ENCODE results near the gene PCED1B.
"Not testable (repeated sequence)": the region's sequence is repeated elsewhere in the genome, so short reads cannot be mapped to it uniquely, and the experiment has no call there.

PCED1B gene

DNA sequence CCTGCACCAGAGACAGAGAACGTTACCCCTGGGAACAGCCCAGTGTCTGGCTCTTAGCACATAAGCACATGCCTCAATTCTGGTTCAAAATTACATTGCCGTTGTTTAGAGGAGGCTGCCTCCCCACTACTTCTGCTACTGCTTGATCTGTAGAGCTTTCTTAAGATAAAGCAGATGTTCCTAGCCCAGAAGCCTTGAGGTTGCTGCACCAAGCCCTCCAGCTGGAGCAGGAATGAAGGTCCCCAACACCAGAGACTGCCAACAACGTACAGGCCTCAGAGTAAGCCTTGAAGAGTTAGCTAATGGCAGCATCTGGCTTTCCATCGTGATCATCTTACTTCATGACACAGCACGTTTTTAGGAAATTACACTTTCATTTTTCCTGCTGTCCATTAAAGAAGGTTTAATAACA, 35.1 kb downstream of the PCED1B start:
- TF ChIP-seq, protein P1, sequence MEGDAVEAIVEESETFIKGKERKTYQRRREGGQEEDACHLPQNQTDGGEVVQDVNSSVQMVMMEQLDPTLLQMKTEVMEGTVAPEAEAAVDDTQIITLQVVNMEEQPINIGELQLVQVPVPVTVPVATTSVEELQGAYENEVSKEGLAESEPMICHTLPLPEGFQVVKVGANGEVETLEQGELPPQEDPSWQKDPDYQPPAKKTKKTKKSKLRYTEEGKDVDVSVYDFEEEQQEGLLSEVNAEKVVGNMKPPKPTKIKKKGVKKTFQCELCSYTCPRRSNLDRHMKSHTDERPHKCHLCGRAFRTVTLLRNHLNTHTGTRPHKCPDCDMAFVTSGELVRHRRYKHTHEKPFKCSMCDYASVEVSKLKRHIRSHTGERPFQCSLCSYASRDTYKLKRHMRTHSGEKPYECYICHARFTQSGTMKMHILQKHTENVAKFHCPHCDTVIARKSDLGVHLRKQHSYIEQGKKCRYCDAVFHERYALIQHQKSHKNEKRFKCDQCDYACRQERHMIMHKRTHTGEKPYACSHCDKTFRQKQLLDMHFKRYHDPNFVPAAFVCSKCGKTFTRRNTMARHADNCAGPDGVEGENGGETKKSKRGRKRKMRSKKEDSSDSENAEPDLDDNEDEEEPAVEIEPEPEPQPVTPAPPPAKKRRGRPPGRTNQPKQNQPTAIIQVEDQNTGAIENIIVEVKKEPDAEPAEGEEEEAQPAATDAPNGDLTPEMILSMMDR (IDR thresholded peaks at IDR 0.05), result no peak
- H3K27me3 Mint-ChIP-seq (ENCODE audit: low read depth, poor library complexity), result no peaks in the 10 kb centered on the region
- peaks cover 5% of the 10 kb centered on the region for H3K4me1 Mint-ChIP-seq
- H3K36me3 Mint-ChIP-seq (ENCODE audit: low read depth), result no peaks in the 10 kb centered on the region
- H3K9me3 Mint-ChIP-seq, result no peaks in the 10 kb centered on the region
- no peak for DNase-seq
- no peak overlapping the region for H3K4me3 Mint-ChIP-seq
- no peak overlapping the region for H3K27ac Mint-ChIP-seq

DNA sequence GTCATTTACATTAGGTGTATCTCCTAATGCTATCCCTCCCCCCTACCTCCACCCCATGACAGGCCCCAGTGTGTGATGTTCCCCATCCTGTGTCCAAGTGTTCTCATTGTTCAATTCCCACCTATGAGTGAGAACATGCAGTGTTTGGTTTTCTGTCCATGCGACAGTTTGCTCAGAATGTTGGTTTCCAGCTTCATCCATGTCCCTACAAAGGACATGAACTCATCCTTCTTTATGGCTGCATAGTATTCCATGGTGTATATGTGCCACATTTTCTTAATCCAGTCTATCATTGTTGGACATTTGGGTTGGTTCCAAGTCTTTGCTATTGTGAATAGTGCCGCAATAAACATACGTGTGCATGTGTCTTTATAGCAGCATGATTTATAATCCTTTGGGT, 37.9 kb downstream of the PCED1B start:
- H3K27me3 Mint-ChIP-seq (ENCODE audit: low read depth, poor library complexity); H3K9me3 Mint-ChIP-seq; DNase-seq; H3K4me1 Mint-ChIP-seq; H3K27ac Mint-ChIP-seq; H3K4me3 Mint-ChIP-seq; H3K36me3 Mint-ChIP-seq (ENCODE audit: low read depth): not testable (repeated sequence)

DNA sequence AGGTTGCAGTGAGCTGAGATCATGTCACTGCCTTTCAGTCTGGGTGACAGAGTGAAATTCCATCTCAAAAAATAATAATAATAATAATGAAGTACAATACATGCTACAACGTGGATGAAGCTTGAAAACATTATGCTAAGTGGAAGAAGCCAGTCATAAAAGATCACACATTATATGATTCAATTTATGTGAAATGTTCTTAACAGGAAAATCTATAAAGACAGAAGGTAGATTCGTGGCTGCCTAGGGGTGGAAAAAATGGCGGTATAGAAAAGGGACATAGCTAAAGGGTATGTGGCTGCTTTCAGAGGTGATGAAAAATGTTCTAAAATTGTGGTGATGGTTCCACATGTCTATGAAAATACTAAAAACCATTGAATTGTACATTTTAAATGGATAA, 41.3 kb downstream of the PCED1B start:
- H3K36me3 Mint-ChIP-seq (ENCODE audit: low read depth), result no peaks in the 10 kb centered on the region
- DNase-seq, result no peak
- H3K27ac Mint-ChIP-seq, result no peak overlapping the region
- H3K4me3 Mint-ChIP-seq, result no peak overlapping the region
- H3K9me3 Mint-ChIP-seq, result no peaks in the 10 kb centered on the region
- H3K27me3 Mint-ChIP-seq (ENCODE audit: low read depth, poor library complexity), result no peaks in the 10 kb centered on the region
- H3K4me1 Mint-ChIP-seq, result no peaks in the 10 kb centered on the region
- TF ChIP-seq, protein P1 (IDR thresholded peaks at IDR 0.05), result no peak

DNA sequence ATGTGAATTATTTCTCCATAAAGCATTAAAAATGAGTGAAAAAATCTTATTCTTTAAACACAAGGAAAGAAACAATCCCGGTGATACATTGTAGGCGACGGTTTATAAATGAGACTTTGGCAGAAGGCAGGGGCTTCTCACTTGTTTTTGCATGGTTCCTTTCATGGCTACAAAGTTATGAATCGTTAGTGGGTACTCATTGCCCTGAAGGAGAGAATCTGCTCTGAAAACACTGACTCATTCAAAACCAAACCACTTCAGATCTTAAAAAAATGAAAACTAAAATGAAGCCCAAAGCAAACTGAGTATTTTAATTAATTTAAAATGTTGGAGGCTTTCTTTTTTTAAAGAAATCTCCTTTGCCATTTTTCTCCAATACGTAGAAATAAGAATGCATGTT, 41.7 kb downstream of the PCED1B start:
- no peaks in the 10 kb centered on the region for H3K36me3 Mint-ChIP-seq (ENCODE audit: low read depth)
- TF ChIP-seq, protein P1 (IDR thresholded peaks at IDR 0.05), result no peak
- H3K9me3 Mint-ChIP-seq, result no peaks in the 10 kb centered on the region
- H3K4me1 Mint-ChIP-seq, result no peaks in the 10 kb centered on the region
- H3K4me3 Mint-ChIP-seq, result no peak overlapping the region
- H3K27ac Mint-ChIP-seq, result no peak overlapping the region
- H3K27me3 Mint-ChIP-seq (ENCODE audit: low read depth, poor library complexity), result no peaks in the 10 kb centered on the region
- no peak for DNase-seq

DNA sequence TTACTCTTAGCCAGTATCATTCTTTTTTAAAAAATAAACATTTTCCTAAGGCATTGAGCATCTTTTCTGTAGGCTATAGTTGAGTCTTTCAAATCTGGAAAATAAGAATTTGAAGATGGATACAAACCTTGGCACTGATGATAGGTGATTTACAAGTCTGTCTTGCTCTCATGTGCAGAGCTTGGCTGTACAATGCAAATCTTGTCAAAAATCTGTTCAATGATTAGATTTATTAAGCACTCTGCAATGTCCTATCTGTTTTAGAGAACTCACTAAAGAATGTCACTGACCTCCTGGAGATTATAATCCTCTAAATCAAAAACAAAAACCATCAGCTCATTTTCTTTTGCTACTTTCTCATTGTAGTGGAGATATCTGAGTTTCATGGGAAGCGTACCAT, 43.2 kb downstream of the PCED1B start:
- TF ChIP-seq, protein P1 (IDR thresholded peaks at IDR 0.05), result no peak
- no peak for DNase-seq
- Mint-ChIP-seq H3K27ac (no peak overlapping the region), H3K9me3 (no peaks in the 10 kb centered on the region), H3K4me1 (no peaks in the 10 kb centered on the region), H3K4me3 (no peak overlapping the region), H3K36me3 (ENCODE audit: low read depth) (no peaks in the 10 kb centered on the region), H3K27me3 (ENCODE audit: low read depth, poor library complexity) (no peaks in the 10 kb centered on the region)

DNA sequence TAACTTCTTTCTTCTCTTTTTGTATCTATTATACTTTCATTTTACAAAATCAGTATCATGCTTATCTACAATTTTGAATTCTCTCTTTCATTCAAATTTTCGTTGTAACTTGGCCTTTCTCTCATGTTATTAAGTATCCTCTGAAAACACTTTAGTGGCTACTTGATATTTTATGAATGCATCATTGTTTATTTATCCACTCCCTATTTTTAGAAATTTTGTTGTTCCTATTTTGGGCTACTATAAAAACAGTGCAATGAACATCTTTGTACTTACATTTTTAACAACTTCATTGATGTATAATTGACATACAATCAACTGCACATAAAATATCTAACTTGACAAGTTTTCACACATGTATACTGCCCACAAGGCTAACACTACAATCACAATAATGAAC, 44.3 kb downstream of the PCED1B start:
- TF ChIP-seq, protein P1 (IDR thresholded peaks at IDR 0.05), result no peak
- H3K4me3 Mint-ChIP-seq, result no peak overlapping the region
- H3K36me3 Mint-ChIP-seq (ENCODE audit: low read depth), result no peaks in the 10 kb centered on the region
- H3K4me1 Mint-ChIP-seq, result no peaks in the 10 kb centered on the region
- H3K27ac Mint-ChIP-seq, result no peak overlapping the region
- DNase-seq, result no peak
- H3K27me3 Mint-ChIP-seq (ENCODE audit: low read depth, poor library complexity), result no peaks in the 10 kb centered on the region
- H3K9me3 Mint-ChIP-seq, result no peaks in the 10 kb centered on the region

All from nephron progenitor cell (in vitro differentiated cells).